Left cardiac atrium (tissue), 4 donors: ENCODE results near the gene CYP4F8. TPM values are rescaled to one million over a fixed set of nuclear protein-coding genes. Genes with fewer than 3 reads are reported as not detected.
"Not testable (repeated sequence)": the region's sequence is repeated elsewhere in the genome, so short reads cannot be mapped to it uniquely, and the experiment has no call there.

Source experiments
- ATAC-seq, 2 donors: fragments of 200-7000 bp; cut with Tn5 transposase; one replicate each; pipeline ENCODE4 v1.9.1; 2020; ENCODE audit warnings: mild to moderate bottlenecking in 2 of 2, moderate library complexity in 2 of 2
- DNase-seq: peaks from one replicate; pipeline ENCODE4 v3.0.0-alpha.2; 2020
- intact Hi-C, 2 donors: fragments of 100-400 bp; cut with DNase I; formaldehyde crosslinking; loops; one replicate each; pipeline versions ENCODE4 v1.14.1 to v1.15.1; 2022 to 2023
- long read RNA-seq: library from polyadenylated mRNA; unstranded; transcript quantifications from one replicate; pipeline ENCODE4 v2.0.0, GENCODE V29; 2021
- total RNA-seq, 2 donors: library from RNA; stranded (reverse); fragmentation: NEBNext Ultra II Directional; extraction: Animal tissue kit (Norgen Biotek cat#: 25700); gene quantifications; one replicate each; pipeline ENCODE4 v1.2.1, GENCODE V29; 2021
- donor health status: DM: no; HTN: yes; CAD: no.
- donor health status: DM: no; HTN: yes; CAD: no; lungs with severe emphysema.
- donor health status: DM: yes; HTN: yes; CAD: no.
- donor health status: Dilated cardiomyopathy.

The CYP4F8 gene, protein sequence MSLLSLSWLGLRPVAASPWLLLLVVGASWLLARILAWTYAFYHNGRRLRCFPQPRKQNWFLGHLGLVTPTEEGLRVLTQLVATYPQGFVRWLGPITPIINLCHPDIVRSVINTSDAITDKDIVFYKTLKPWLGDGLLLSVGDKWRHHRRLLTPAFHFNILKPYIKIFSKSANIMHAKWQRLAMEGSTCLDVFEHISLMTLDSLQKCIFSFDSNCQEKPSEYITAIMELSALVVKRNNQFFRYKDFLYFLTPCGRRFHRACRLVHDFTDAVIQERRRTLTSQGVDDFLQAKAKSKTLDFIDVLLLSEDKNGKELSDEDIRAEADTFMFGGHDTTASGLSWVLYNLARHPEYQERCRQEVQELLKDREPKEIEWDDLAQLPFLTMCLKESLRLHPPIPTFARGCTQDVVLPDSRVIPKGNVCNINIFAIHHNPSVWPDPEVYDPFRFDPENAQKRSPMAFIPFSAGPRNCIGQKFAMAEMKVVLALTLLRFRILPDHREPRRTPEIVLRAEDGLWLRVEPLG
- not detected for total RNA-seq
- long read RNA-seq = 0 reads

DNA sequence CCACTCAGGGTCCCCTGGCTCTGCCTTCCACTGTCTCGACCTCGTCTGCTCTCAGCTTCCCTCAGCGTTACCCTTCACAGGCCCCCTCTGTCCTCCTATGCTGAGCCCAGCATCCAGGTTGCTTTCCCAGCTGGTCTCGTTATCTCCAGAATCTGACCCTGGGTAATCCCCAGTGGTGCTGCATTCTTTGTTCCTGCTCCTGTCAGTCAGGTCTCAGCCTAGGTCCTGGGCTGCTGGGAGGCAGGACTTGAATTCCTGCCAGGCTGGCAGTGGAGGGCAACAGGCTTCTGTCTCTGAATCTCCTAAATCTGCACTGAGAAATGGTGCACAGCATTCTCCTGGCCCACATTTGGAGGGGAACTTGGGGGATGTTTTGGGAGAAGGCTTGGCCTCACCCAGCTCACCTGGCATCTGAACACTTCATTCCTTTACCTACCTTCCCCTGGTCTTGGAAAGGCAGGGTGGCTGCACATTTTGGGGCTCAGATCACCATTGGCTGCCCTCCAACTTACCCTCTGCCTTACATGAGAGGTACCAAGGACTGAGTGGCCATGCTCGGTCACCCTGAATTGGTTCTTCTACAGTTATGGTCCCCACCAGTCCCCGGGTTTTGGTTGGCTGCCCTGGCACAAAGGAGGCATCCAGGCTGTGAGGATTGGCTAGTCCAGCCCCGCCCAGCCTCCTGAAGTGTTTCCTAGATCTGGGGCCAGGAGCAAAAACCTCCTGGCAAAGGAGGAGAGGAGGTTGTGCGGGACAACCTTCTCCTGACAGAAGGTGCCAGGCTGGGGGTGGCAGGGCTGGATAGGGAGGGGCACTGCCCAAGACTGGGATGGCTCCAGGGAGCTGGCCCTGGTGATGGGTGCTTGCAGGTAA is at the start of gene CYP4F8:
Gene CYP4F8, plus strand, starts transcription at position 712 of the 873 bp plus-strand sequence. CDS start 399 bp downstream, outside the sequence.
- DNase-seq (no peak), ATAC-seq (no peak)
- intact Hi-C loops = no loop called here

DNA sequence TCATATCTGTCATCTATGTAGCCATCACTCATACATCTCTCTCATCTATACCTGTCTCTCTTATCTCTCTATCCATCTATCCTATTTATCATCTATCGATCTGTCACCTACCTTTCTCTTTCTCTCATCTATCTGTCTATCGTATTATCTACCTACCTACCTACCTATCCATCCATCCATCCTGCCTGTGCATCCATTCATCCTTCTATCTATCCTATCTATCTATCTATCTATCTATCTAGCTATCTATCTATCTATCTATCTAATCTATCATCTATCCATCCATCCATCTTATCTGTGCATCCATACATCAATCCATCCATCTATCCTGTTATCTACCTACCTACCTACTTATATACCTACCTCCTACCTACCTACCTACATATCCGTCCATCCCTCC is 44.6 kb upstream of the CYP4F8 start:
- intact Hi-C loops = no loop called here
- no peak for ATAC-seq

DNA sequence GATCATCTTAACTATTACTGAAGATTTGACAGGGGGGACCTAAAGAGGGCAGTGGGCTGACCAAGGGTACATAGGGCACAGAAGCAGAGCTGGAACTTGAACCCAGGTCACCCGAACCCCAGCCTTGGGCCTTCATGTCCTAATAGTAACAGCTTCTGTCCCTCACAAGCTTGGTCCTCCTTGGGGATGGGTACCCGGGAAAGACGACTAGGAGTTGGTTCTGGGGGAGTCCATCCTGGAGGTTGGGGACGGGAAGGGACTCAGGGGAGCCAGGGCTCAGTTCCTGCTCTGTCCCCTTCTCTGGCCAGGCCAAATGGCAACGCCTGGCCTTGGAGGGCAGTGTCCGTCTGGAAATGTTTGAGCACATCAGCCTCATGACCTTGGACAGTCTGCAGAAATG is 39.6 kb upstream of the CYP4F8 start:
- intact Hi-C loops = no loop called here
- DNase-seq (no peak), ATAC-seq (no peak)

More for the DNA sequence above, 44.6 kb upstream of the CYP4F8 start:
- no peak for DNase-seq

DNA sequence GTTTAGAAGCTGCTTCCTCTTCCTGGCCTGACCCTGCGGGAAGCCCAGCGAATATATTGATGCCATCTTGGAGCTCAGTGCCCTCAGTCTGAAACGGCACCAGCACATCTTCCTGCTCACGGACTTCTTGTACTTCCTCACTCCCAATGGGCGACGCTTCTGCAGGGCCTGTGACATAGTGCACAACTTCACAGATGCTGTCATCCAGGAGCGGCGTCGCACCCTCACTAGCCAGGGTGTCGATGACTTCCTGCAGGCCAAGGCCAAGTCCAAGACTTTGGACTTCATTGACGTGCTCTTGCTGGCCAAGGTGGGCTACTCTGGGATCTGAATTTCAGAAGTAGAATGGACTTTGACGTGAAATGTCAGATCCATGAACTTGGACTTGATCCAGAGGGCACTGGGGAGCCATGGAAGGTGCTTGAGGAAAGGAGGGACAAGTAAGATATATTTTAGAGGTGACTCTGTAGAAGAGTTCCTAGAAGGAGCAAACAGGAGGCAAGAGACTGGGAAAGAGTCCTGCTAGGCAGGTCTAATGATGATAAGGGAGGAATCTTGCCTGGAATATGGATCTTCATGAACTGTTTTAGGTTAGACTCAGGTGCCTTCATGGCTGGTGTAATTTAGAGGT is 38.4 kb upstream of the CYP4F8 start:
- no peak for DNase-seq
- no peak for ATAC-seq
- intact Hi-C loops = no loop called here

DNA sequence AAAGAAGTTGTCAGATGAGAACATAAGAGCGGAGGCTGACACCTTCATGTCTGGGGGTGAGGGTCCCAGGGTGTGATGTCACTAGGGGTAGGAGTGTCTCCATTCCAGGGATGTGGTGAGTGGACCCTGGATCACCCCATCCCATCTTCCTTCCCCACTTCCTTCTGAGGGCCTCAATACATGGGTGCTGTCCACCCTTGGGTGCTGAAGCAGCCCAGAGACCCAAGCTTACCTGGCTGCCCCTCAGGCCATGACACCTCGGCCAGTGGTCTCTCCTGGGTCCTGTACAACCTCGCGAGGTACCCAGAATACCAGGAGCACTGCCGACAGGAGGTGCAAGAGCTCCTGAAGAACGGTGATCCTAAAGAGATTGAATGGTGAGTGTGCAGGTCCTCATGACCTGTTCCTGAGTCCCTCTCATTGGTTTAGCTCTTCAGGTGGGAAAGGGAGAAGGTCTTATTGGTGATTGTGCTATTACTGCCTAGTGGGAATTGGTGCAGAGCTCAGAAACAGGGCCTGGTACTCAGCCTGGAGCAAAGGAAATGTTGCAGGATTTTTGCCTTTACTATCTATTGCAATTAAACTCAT is 37.7 kb upstream of the CYP4F8 start:
- DNase-seq (no peak), ATAC-seq (no peak)

DNA sequence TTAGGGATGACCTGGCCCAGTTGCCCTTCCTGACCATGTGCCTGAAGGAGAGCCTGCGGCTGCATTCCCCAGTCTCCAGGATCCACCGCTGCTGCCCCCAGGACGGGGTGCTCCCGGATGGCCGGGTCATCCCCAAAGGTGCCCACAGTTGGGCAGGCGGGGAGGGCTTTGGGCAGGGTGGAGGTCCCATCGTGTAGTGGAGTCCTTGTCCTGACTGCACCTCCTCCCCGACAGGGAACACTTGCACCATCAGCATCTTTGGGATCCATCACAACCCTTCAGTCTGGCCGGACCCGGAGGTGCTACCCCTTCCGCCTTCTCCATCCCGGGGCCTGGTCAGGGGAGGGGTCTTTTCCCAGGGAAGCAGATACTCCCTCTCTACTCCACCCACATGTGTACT is 31.7 kb upstream of the CYP4F8 start:
- ATAC-seq = no peak
- intact Hi-C loops = loop anchor here in 1 of 2 donors (5.0 kb wide), 1 partner anchor 599 kb away; no protein-coding TSS in a partner anchor

More for the DNA sequence above, 37.7 kb upstream of the CYP4F8 start:
- intact Hi-C loops = no loop called here

DNA sequence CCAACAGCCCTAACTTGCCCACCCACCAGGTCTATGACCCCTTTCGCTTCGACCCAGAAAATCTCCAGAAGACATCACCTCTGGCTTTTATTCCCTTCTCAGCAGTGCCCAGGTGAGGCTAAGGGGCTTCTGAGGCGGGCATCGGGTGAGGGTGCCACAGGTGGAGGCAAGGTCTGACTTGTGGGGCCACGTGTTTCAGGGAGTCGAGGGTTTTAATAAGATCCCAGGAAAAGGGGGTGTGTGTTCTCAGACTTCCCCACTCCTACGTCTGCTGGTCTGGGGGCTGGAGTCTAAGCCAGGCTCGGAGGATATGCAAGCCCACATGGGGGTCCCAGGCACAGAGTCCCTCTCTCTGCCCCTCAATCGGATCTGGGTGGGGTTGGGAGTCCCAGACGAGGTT is 30.9 kb upstream of the CYP4F8 start:
- intact Hi-C loops = loop anchor here in 1 of 2 donors (5.0 kb wide), 1 partner anchor 598 kb away; no protein-coding TSS in a partner anchor

More for the DNA sequence above, 31.7 kb upstream of the CYP4F8 start:
- DNase-seq = no peak

DNA sequence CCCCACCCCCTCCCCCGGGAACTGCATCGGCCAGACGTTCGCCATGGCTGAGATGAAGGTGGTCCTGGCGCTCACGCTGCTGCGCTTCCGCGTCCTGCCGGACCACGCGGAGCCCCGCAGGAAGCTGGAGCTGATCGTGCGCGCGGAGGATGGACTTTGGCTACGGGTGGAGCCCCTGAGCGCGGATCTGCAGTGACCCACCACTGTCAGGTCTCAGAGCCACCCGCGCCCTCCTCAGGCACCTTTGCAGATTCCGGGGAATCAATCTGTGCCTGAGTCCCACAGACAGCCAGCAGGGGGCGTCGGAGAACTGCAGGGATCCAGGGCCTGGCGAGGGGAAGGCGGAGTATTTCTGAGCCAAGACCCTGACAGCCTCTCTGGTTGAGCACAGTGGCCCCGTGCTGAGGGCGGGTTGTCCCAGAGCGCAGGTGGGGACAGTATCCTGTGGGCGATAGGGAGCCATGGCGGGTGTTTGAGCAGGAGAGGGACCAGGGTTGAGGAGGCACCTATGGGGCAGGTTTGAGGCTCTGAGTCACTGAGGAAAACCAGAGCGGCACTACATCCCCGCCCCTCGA is 30.4 kb upstream of the CYP4F8 start:
- intact Hi-C loops = loop anchor here in 1 of 2 donors (5.0 kb wide), 1 partner anchor 598 kb away; no protein-coding TSS in a partner anchor
- DNase-seq (peak; percentile 80), ATAC-seq (peak; percentile 72 to 77)

More for the DNA sequence above, 30.9 kb upstream of the CYP4F8 start:
- DNase-seq (no peak), ATAC-seq (no peak)

DNA sequence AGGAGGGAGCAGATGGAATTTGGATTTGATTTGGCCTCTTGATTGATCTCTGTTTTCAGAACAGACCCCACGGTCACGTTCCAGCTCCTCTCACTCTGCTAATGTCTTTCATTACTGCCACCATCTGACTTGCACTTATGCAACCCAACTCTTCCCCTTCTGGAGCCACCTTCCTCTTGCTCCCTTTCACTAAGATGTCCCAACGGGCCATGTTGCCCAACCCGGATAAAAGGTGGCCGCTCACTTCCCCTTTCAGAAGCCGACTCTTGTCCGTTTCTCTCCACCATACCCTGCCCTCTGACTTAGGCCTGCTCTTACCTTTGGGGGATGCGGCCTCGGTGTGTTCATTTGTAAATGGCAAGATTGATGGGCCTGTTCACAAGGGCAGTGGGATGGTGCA is 27.4 kb upstream of the CYP4F8 start:
- peak in 1 of 2 donors; percentile 35 for ATAC-seq
- intact Hi-C loops = no loop called here

DNA sequence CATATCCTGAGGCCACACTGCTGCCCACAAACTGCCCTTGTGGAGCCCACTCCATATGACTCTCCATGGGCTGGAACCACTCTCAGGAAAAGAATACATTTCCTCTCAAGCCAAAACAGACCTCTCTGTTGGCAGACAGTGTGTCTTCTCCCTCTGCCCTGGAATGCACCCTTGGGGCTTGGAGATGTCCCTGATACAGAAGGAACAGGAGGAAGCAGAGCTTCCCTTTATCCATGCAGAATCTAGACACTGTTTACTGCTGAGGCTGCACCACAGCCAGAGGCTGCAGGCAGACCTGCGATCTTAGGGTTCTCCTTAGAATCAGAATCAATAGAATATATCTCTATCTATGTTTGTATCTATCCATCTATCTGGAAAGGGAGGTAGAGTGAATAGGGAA is 26.8 kb upstream of the CYP4F8 start:
- no peak for ATAC-seq
- intact Hi-C loops = no loop called here
- no peak for DNase-seq

More for the DNA sequence above, 27.4 kb upstream of the CYP4F8 start:
- DNase-seq = peak; percentile 36

DNA sequence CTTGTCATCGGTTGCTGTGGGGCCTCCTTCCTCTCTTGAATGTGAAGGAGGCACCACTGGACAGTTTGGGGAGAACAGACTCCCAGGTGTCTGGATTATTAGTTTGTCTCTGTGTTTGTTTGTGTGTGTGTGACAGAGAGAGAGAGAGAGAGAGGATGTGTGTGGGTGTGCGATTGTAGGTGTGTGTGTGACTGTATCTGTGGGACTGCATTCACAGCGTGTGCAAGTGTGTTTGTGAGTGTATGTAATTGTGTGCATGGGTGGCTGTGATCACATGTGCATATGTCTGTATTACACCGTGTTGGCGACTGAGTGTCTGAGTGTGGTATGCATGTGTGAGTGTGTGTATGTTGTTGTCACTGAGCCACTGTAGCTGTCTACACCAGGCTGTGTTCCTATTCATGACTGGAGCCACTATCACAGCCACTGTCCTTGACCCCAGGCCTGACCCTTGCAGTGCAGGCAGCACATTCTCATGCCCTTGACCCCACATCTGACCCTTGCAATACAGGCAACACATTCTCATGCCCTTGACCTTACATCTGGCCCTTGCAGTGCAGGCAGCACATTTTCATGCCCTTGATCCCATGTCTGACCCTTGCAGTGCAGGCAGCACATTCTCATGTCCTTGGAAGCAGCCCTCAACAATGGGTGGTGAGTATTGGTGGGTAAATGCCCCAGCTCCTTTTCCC is 25.1 kb upstream of the CYP4F8 start:
- DNase-seq = no peak

DNA sequence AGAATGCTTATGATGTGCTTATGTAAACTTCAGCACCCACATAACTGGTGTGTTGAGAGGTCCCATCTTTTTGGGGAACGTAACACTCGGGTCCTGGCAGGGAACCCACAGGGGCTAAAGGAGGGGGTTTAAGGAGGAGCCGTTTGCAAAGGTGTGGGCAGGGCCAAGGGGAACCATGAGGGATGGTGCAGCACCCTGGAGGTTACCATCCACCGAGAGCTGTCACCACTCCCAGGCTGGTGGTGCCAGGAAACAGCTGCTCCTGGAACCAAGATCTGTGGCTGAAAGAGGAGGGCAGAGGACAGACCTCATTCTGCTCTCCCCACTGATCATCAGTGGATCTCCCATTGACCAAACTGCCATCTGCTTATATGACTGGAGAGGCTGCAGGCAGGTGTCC is 23.2 kb upstream of the CYP4F8 start:
- ATAC-seq = no peak
- no peak for DNase-seq
- intact Hi-C loops = no loop called here

More for the DNA sequence above, 25.1 kb upstream of the CYP4F8 start:
- intact Hi-C loops = no loop called here
- no peak for ATAC-seq

DNA sequence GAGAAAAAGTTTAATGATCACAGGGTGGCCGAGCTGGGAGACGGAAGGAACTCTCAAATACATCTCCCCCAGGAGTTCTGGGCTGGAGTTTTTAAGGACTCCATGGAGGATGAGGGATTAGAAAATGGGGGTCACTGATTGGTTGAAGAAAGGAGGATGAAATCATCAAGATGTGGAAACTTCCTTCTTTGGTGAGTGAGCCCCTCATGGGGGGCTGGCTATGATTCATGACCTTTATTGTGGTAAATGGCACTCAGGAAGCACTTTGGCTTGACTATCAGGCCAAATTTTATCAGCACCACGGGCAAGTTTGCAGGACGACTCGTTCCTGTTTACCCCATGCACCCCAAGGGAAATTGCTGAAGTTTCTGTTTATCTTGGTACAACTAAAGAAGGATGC is 22.5 kb upstream of the CYP4F8 start:
- ATAC-seq, intact Hi-C loops, DNase-seq: not testable (repeated sequence)

DNA sequence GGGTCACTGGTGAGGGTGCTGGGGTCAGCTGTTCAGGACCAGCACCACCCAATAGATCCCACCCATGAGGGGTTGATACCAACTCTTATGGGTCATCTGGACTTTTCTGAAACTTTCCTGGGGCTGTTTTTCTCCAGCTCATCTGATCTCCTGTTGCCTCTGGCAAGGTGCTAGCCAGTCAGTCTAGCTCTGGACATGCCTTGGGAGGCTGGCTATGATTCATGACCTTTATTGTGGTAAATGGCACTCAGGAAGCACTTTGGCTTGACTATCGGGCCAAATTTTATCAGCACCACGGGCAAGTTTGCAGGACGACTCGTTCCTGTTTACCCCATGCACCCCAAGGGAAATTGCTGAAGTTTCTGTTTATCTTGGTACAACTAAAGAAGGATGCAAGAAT is 21.3 kb upstream of the CYP4F8 start:
- intact Hi-C loops, ATAC-seq, DNase-seq: not testable (repeated sequence)

DNA sequence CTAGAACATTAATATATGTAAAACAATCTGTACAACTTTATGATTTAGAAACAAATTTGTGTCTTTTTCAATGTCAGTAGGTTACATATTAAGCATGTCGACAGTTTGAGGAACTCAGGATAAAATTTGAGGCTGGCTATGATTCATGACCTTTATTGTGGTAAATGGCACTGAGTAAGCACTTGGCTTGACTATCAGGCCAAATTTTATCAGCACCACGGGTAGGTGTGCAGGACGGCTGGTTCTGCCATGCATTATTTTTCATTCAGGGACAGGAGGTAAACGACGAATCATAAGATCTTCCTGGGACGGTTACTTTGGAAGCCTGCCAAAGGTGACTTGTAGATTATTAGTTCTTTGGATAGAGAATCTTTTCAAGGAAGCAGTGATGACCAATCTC is 19.9 kb upstream of the CYP4F8 start:
- DNase-seq = no peak
- no peak for ATAC-seq
- intact Hi-C loops = no loop called here

DNA sequence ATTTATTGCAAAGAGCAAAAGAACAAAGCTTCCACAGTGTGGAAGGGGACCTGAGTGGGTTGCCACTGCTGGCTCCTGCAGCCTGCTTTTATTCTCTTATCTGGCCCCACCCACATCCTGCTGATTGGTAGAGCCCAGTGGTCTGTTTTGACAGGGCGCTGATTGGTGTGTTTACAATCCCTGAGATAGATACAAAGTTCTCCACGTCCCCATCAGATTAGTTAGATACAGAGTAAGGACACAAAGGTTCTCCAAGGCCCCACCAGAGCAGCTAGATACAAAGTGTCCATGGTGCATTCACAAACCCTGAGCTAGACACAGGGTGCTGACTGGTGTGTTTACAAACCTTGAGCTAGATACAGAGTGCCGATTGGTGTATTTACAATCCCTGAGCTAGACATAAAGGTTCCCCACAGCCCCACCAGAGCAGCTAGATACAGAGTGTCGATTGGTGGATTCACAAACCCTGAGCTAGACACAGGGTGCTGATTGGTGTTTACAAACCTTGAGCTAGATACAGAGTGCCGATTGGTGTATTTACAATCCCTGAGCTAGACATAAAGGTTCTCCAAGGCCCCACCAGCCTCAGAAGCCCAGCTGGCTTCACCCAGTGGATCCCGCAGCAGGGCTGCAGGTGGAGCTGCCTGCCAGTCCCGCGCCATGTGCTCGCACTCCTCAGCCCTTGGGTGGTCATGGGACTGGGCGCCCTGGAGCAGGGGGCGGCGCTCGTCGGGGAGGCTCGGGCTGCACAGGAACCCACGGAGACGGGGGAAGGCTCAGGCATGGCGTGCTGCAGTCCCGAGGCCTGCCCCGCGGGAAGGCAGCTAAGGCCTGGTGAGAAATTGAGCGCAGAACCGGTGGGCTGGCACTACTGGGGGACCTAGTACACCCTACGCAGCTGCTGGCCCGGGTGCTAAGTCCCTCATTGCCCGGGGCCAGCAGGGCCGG is 6.8 kb upstream of the CYP4F8 start:
- intact Hi-C loops, ATAC-seq, DNase-seq: not testable (repeated sequence)

DNA sequence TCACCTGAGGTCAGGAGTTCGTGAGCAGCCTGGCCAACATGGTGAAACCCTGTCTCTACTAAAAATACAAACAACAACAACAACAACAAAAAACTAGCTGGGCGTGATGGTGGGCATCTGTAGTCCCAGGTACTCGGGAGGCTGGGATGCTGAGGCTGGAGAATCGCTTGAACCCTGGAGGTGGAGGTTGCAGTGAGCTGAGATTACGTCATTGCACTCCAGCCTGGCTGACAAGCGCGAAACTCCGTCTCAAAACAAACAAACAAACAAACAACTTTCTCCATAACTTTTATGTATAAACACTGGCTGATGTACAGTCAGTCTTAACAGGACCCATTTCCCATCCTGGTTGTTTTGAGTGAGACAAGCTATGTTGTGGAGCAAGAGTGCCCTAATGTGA is 5.8 kb upstream of the CYP4F8 start:
- ATAC-seq = no peak
- no peak for DNase-seq
- intact Hi-C loops = no loop called here
